ENCODE results near the gene PDLIM1.
"Not testable (repeated sequence)": the region's sequence is repeated elsewhere in the genome, so short reads cannot be mapped to it uniquely, and the experiment has no call there.

The PDLIM1 gene

GRCh38 chr10:95262763-95263518 lies 27.9 kb downstream of the PDLIM1 start:
- no peak for DNase-seq

GRCh38 chr10:95261926-95262325 lies 28.9 kb downstream of the PDLIM1 start:
- peak; percentile 42 for DNase-seq

- DNase-seq: peak; percentile 63
These were observed 29.8 kb downstream of the PDLIM1 start for GRCh38 chr10:95260909-95261552.

DNA sequence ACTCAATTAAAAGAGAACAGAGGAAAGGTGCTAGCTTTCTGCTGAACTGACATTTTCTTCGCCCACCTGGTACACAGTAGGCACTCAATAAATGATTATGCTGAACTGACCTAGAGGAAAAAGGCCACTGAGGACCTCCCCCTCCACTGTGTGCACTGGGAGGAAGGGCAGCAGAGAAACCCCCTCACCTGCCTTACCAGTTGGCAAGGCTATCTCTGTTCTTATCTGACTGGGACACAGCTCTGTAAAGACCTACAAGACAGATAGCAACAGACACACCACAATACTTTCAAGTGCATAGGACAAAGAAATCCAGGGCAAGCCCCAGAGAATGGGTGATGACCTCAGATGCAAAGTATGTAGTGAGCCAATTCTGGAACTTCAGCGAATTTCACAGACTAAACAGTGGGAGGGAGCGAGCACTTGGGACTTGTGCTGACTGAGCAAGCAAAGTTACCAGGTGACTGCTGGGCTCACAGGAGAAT lies 30.4 kb downstream of the PDLIM1 start:
- peak; percentile 98 for DNase-seq

- no peak for DNase-seq
These were observed 33.0 kb downstream of the PDLIM1 start for GRCh38 chr10:95257849-95258248.

DNA sequence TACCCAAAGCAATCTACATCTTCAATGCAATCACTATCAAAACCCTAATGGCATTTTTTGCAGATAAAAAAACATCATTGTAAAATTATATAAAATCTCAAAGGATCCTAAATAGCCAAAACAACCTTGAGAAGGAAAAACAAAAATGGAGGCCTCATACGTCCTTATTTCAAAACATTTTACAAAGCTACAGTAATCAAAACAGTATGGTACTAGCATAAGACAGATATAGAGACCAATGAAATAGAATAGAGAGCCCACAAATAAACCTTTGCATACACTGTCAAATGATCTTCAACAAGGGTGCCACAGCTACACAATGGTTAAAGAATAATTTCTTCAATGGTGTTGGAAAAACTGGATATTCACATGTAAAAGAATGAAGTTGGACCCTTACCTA lies 34.5 kb downstream of the PDLIM1 start:
- DNase-seq: no peak

- peak; percentile 47 for DNase-seq
These were observed 36.2 kb downstream of the PDLIM1 start for GRCh38 chr10:95254629-95255028.

GRCh38 chr10:95253686-95254085 lies 37.1 kb downstream of the PDLIM1 start:
- DNase-seq: no peak

DNA sequence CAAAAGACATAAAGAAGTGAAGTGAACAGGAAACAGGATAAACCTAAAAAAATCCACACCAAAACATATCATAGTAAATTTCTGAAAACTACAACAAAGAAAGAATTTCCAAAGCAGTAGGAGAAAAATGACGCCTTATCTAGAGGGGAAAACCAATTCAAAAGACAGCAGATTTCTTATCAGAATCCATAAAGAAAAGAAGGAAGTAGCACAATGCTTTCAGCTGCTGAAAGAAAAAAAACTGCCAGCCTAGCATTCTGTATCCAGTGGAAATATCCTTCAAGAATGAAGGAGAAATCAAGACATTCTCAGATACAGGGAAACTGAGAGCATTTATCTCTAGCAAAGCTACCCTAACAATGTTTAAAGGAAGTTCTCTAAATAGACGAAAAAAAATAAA lies 37.8 kb downstream of the PDLIM1 start:
- DNase-seq: no peak

- no peak for DNase-seq
These were observed 39.9 kb downstream of the PDLIM1 start for GRCh38 chr10:95250856-95251255.

DNA sequence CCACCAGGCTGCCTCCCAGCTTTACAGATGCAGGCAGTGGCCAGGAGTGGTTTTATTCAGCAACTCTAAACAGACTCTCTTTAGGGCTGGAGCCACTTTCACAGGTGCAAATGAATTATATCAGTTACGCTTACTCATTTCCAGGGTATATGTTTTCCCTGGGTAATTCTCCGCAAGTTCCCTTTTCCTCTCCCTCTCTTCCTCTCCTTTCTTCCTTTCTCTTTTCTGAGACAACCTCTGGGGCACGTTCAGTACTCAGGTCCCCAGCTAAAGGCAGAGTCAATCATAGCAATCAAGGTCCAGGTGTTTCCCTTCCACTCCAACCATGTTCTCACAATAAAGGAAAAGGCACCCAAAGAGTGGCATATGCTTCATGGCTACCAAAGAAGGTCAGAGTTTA lies 41.3 kb downstream of the PDLIM1 start:
- no peak for DNase-seq

DNA sequence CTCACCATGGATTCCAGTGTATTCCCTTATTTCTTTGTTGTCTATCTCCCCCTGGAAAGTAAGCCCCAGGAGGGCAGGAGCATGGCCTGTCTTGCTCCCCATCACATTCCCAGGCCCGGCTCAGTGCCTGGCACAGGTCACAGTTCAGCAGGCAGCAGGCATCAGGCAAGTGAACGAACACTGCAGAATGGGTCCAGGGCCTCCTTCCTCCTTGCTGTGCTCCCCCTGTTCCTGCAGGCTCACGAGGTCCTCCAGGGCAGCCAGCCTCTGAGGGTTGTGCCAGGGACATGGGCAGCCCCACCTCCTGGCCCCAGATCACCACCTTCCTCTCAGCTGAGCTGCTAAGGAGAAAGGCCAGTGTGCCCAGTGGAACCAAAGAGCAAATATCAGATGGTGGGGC lies 41.8 kb downstream of the PDLIM1 start:
- DNase-seq: no peak

GRCh38 chr10:95247881-95248583 lies 42.8 kb downstream of the PDLIM1 start:
- no peak for DNase-seq

DNA sequence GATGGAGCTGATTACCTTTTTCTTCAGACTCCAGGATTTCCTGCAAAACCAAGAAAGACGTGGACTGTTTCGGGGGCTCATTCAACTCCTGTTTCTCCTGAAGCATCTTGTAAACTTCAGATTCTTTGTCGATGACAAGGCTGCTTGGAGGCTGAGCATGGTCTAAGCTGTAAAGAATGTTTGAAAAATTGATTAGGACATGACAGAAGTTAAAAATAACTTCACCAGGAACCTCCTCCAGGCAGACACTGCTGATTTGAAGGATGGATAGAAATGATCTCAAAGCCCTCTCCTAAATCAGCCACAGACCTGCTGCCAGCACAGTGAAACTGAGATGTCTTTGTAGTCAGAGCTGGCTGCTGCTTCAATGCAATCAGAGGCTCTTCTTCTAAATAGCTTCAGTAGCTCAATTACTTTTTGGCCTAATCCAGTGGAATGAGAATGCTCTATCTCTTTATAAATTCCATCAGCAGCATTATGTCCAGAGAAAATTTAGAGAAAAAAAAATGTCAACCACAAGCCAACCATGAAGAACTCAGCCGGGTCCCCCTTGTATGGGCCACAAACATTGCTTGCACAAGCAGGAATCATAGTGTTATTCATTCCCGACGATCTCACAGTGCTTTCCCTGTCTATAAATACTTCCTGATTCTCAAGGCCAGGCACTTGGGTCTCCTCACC lies 43.5 kb downstream of the PDLIM1 start:
- peak; percentile 77 for DNase-seq

DNA sequence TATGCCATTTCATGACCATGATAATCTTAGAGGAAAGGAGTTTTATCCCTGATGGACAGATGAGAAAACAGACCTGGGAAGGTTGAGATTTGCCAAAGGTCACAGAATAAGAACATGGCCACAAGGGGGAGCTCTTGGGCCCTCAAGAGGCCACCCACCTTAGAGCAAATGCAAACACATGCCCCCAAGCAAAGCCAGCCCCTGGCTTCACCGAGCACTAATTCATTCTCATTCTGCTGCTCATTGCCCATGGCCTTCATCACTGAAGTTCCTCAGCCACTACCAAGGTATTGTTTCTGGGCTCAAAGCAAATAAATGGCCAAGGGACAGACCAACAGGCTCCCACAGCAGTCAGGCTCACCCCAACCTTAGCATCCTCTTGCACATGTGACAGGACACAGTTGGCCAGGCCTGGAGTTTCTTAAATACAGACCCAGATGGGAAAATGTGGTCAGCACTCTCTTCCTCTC lies 44.2 kb downstream of the PDLIM1 start:
- DNase-seq: peak; percentile 87

- no peak for DNase-seq
These were observed 45.3 kb downstream of the PDLIM1 start for GRCh38 chr10:95245425-95246055.

DNA sequence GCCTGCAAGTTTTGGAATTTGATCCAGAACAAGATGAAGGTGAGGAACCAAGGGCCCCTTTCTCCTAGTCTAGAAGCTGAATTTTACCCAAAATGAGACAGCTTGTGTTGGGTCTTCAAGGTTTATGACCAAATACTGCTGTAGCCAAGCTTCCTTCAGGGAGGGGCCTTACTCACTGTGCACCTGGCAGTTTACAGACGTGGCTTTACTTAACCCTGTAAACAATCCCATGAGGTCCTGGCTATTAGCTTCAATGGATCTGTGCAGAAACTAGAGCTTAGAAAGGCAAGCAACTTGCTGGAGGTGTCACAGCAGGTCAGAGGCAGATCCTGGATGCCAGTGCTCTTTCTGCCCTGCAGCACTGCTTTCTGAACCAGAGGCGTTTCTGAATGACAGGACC lies 46.7 kb downstream of the PDLIM1 start:
- no peak for DNase-seq

DNA sequence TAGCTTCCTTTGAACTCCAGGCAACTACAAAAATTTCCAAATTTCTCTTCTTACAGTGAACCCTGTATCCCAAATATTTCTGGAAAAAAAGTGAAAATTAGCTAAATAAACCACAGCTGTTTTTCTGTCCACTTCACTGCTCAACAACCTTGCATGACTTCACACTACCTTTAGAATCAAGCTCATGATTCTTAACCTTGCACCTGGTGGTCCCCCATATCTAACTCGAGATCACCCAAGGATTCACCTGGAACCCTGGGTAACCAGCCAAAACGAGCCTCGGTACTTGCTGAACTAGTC lies 47.5 kb downstream of the PDLIM1 start:
- no peak for DNase-seq

GRCh38 chr10:95242581-95243317 lies 48.1 kb downstream of the PDLIM1 start:
- DNase-seq: no peak

GRCh38 chr10:95241533-95241932 lies 49.3 kb downstream of the PDLIM1 start:
- DNase-seq: no peak

GRCh38 chr10:95240811-95241210 lies 50.0 kb downstream of the PDLIM1 start:
- DNase-seq: no peak

- DNase-seq: not testable (repeated sequence)
These were observed 50.7 kb downstream of the PDLIM1 start for GRCh38 chr10:95240096-95240495.
